B cell (primary cell): ENCODE data around the gene RIMS3. TPM values are rescaled to one million over a fixed set of nuclear protein-coding genes. Genes with fewer than 3 reads are reported as not detected.

Experiments used
- ATAC-seq: fragments of 200-7000 bp; cut with Tn5 transposase; one replicate; pipeline ENCODE4 v1.10.0; 2021; ENCODE audit warnings: low read depth, mild to moderate bottlenecking, moderate number of reproducible peaks, moderate library complexity
- CTCF ChIA-PET: fragments of 350-600 bp; sonication (Branson Sonifier 250); formaldehyde crosslinking; loops from one replicate; lab custom pipeline; 2021; ENCODE audit warnings: antibody characterized with exemption, inconsistent platforms; lab: Charles Lee
- POLR2A ChIA-PET: fragments of 350-600 bp; sonication (Branson Sonifier 250); formaldehyde crosslinking; loops from one replicate; lab custom pipeline; 2021; ENCODE audit warnings: antibody characterized with exemption; lab: Charles Lee
- DNase-seq: peaks from one replicate; pipeline ENCODE4 v3.0.0; 2013
- H2AFZ ChIP-seq: 2 replicates; pipeline ENCODE4 v1.6.1; 2012; ENCODE audit warnings: mild to moderate bottlenecking, low read depth, low read length; ENCODE audit not compliant: insufficient read depth, poor library complexity, severe bottlenecking
- H3K27ac ChIP-seq, 2 donors: 1 replicate in 1 of 2; 2 replicates in 1 of 2; pipeline ENCODE4 v1.5.1; 2012 to 2013; ENCODE audit warnings: low read length in 2 of 2, mild to moderate bottlenecking in 2 of 2, moderate library complexity in 1 of 2
- H3K27me3 ChIP-seq, 4 experiments: fragments of 200-600 bp in 1 of 4; sonication (generic) in 1 of 4; replicated peaks in 1 of 4; 1 replicate in 2 of 4; 2 replicates in 2 of 4; pipeline versions ENCODE4 v1.6.1 to v1.7.0; 2013 to 2016; ENCODE audit warnings: low read length in 3 of 4, mild to moderate bottlenecking in 2 of 4, mixed read lengths in 1 of 4, moderate library complexity in 1 of 4; ENCODE audit not compliant: insufficient read depth in 4 of 4, control insufficient read depth in 3 of 4; ENCODE audit errors: control extremely low read depth in 1 of 4
- H3K36me3 ChIP-seq, 2 experiments: replicated peaks in 1 of 2; 1 replicate in 1 of 2; 2 replicates in 1 of 2; pipeline versions ENCODE4 v1.6.1 to v1.7.1; 2013; ENCODE audit warnings: low read length in 1 of 2; ENCODE audit not compliant: insufficient read depth in 2 of 2, control insufficient read depth in 1 of 2; ENCODE audit errors: control extremely low read depth in 1 of 2, extremely low read depth in 1 of 2
- H3K4me1 ChIP-seq, 2 donors: fragments of 200-600 bp in 1 of 2; sonication (generic) in 1 of 2; 1 replicate in 1 of 2; 2 replicates in 1 of 2; pipeline versions ENCODE4 v1.5.1 to v1.6.1; 2013 to 2017; ENCODE audit warnings: low read length in 2 of 2; ENCODE audit not compliant: control insufficient read depth in 2 of 2, insufficient read depth in 2 of 2
- H3K4me2 ChIP-seq: replicated peaks from 2 replicates; pipeline ENCODE3; 2012; ENCODE audit warnings: mild to moderate bottlenecking, low read depth, low read length; ENCODE audit not compliant: poor library complexity, severe bottlenecking
- H3K4me3 ChIP-seq, 5 experiments: fragments of 200-600 bp in 1 of 5; sonication (generic) in 1 of 5; 1 replicate in 3 of 5; 2 replicates in 2 of 5; pipeline versions ENCODE4 v1.5.1 to v1.7.0; 2011 to 2016; ENCODE audit warnings: low read length in 4 of 5, mild to moderate bottlenecking in 4 of 5, low read depth in 2 of 5, control low read depth in 1 of 5, moderate library complexity in 1 of 5; ENCODE audit not compliant: insufficient read depth in 1 of 5; ENCODE audit errors: control extremely low read depth in 1 of 5, extremely low read depth in 1 of 5
- H3K79me2 ChIP-seq: fragments of 200-600 bp; sonication (generic); one replicate; pipeline ENCODE4 v1.6.0; 2016; ENCODE audit warnings: low read length; ENCODE audit not compliant: control insufficient read depth, insufficient read depth
- H3K9ac ChIP-seq: fragments of 200-600 bp; sonication (generic); 2 replicates; pipeline ENCODE4 v1.6.1; 2017; ENCODE audit warnings: mild to moderate bottlenecking, low read length, moderate library complexity
- H3K9me3 ChIP-seq, 3 donors: one replicate each; pipeline versions ENCODE4 v1.6.1 to v1.7.1; 2013; ENCODE audit warnings: low read length in 2 of 3; ENCODE audit not compliant: control insufficient read depth in 2 of 3, insufficient read depth in 1 of 3; ENCODE audit errors: control extremely low read depth in 1 of 3
- H4K20me1 ChIP-seq: 2 replicates; pipeline ENCODE4 v1.6.0; 2012; ENCODE audit warnings: mild to moderate bottlenecking, low read length; ENCODE audit not compliant: insufficient read depth, control insufficient read depth, poor library complexity, severe bottlenecking
- H3K27ac Mint-ChIP-seq: one replicate; pipeline ENCODE4 v1.8.0; 2021; ENCODE audit warnings: mixed read lengths
- H3K27me3 Mint-ChIP-seq: one replicate; pipeline ENCODE4 v1.8.0; 2021; ENCODE audit warnings: mixed read lengths
- H3K4me1 Mint-ChIP-seq: one replicate; pipeline ENCODE4 v1.8.0; 2021; ENCODE audit warnings: mixed read lengths
- H3K4me3 Mint-ChIP-seq: one replicate; pipeline ENCODE4 v1.8.0; 2021; ENCODE audit warnings: mixed read lengths
- H3K9me3 Mint-ChIP-seq: one replicate; pipeline ENCODE4 v1.8.0; 2022; ENCODE audit warnings: mixed read lengths; ENCODE audit not compliant: insufficient read depth
- CTCF ChIP-seq: fragments of 200-600 bp; IDR thresholded peaks from one replicate; pipeline ENCODE4 v1.8.0; 2022; ENCODE audit warnings: antibody characterized with exemption, mild to moderate bottlenecking
- EZH2 ChIP-seq: IDR thresholded peaks from 2 replicates; pipeline ENCODE4 v1.6.1; 2012; ENCODE audit warnings: borderline replicate concordance, low read depth, mild to moderate bottlenecking, moderate library complexity, low read length; ENCODE audit not compliant: insufficient read depth, poor library complexity, severe bottlenecking
- WGBS: methylation state at CpG from one replicate; pipeline ENCODE4 v1.1.5; 2013; ENCODE audit warnings: missing lambda C conversion rate; ENCODE audit not compliant: insufficient coverage; 5-methylcytosine and 5-hydroxymethylcytosine counted together
- intact Hi-C: fragments of 100-400 bp; cut with micrococcal nuclease; formaldehyde crosslinking; loops from one replicate; pipeline ENCODE4 v1.10.0; 2022
- polyA plus RNA-seq: library from polyadenylated mRNA; depleted of rRNA; stranded (reverse); fragments of >200 nt; gene quantifications from 2 replicates; pipeline ENCODE4 v1.2.3, GENCODE V29; 2012
- total RNA-seq, 2 donors: library from RNA; stranded (reverse); fragments of 120-200 nt in 1 of 2; gene quantifications; 1 replicate in 1 of 2; 2 replicates in 1 of 2; pipeline versions ENCODE4 v1.2.3 to v1.2.4, GENCODE V29; 2013 to 2022

The RIMS3 gene
- total and polyA plus RNA-seq, 2 donors (not counting 1 experiment from before 2014, with no cell fraction given), result 1.1 to 5.4 TPM

GRCh38 chr1:40610156-40610555 lies 55.3 kb downstream of the RIMS3 start:
- Mint-ChIP-seq H3K27ac (no peak overlapping the region), H3K9me3 (no peaks in the 10 kb centered on the region), H3K4me3 (no peak overlapping the region), H3K27me3 (peaks cover 3% of the 10 kb centered on the region), H3K4me1 (no peaks in the 10 kb centered on the region)
- Histone ChIP-seq H3K9me3 (no peaks in the 10 kb centered on the region), H4K20me1 (no peaks in the 10 kb centered on the region), H3K4me3 (no peak overlapping the region), H3K36me3 (no peaks in the 10 kb centered on the region), H3K27me3 (no peaks in the 10 kb centered on the region), H3K9ac (no peak overlapping the region), H3K4me1 (peaks cover 0 to 2% of the 10 kb centered on the region in 2 donors), H3K4me2 (no peak overlapping the region), H3K79me2 (no peaks in the 10 kb centered on the region), H3K27ac (no peak overlapping the region), H2AFZ (no peak overlapping the region)
- ChIA-PET POLR2A (no interaction called here), CTCF (interaction anchor here (0.6 to 2.4 kb wide), 12 partner anchors 19 to 343 kb away, joined by 3 to 6 read pairs (median 4); no protein-coding TSS in a partner anchor)
- no peak for TF ChIP-seq CTCF
- TF ChIP-seq EZH2, result no peak
- DNase-seq (no peak), ATAC-seq (no peak)
- 100% methylated on average over 4 of the region's 7 CpGs for WGBS
- intact Hi-C loops, result loop anchor here (5.0 kb wide), 1 partner anchor 162 kb away; no protein-coding TSS in a partner anchor

DNA sequence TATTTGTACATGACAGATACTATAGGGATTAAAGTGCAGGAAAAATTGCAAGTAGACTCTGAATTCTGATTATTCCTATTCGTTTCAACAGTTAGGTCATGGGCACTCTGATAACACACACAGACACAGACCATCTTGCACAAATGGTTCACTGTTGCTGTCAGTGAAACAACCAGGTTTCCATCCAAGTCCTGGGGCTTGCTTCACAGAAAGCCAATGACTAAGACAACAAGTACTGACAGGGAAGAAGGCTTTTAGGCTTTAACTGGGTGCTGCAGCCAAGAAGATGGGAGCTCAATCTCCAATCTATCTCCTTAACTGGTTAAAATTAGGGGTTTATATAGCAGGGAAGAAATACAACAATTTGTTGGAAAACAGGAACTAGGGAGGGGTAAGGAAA lies 57.6 kb downstream of the RIMS3 start:
- H3K4me3 Mint-ChIP-seq, result no peak overlapping the region
- Histone ChIP-seq H3K4me1 (peaks cover 0 to 2% of the 10 kb centered on the region in 2 donors), H4K20me1 (no peaks in the 10 kb centered on the region), H3K9ac (no peak overlapping the region), H3K4me3 (no peak overlapping the region), H3K27me3 (no peaks in the 10 kb centered on the region), H3K27ac (no peak overlapping the region), H3K79me2 (no peaks in the 10 kb centered on the region), H2AFZ (no peak overlapping the region), H3K9me3 (no peaks in the 10 kb centered on the region), H3K4me2 (no peak overlapping the region), H3K36me3 (no peaks in the 10 kb centered on the region)
- H3K27ac Mint-ChIP-seq, result no peak overlapping the region
- peaks cover 3% of the 10 kb centered on the region for H3K27me3 Mint-ChIP-seq
- DNase-seq, result no peak
- ChIA-PET POLR2A (no interaction called here), CTCF (interaction anchor here (1.2 to 1.4 kb wide), 2 partner anchors 61 to 166 kb away, joined by 3 to 5 read pairs; no protein-coding TSS in a partner anchor)
- 80% methylated on average over 1 of the region's 1 CpG for WGBS
- no peak for TF ChIP-seq EZH2
- TF ChIP-seq CTCF, result no peak
- no peaks in the 10 kb centered on the region for H3K4me1 Mint-ChIP-seq
- no peak for ATAC-seq
- no peaks in the 10 kb centered on the region for H3K9me3 Mint-ChIP-seq
- intact Hi-C loops, result no loop called here
